ENCODE measurements around the gene LHPP. TPM values are rescaled to one million over a fixed set of nuclear protein-coding genes. Genes with fewer than 3 reads are reported as not detected.

The LHPP gene
- total RNA-seq, 2 donors from 2014 or later = 4.9 to 9.9 TPM

DNA sequence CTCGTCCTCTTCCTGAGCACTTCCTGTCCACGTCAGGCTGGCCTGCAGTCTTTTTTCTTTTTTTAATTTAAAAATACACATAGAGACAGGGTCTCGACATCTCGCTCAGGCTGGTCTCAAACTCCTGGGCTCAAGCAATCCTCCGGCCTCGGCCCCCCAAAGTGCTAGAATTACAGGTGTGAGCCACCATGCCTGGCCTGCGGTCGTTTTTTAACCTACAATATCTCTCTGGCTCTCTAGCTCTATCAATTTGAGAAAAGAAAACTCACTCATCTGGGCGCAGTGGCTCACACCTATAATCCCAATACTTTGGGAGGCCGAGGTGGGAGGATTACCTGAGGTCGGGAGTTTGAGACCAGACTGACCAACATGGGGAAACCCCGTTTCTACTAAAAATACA lies 38.9 kb upstream of the LHPP start:
- DNase-seq (no peak), ATAC-seq (no peak)
- intact Hi-C loops (cut with DNase I) = no loop called here
- Histone ChIP-seq H3K9me3 (no peaks in the 10 kb centered on the region), H3K27ac (no peak overlapping the region), H3K4me1 (peaks cover 12% of the 10 kb centered on the region), H3K27me3 (peaks cover 0 to 8% of the 10 kb centered on the region in 2 donors), H3K36me3 (replicated peaks in 1 of 2; ENCODE audit: insufficient read depth in 1 of 2, low read depth in 2 of 2) (no peaks in the 10 kb centered on the region), H3K4me3 (no peak overlapping the region)
- WGBS, 2 donors = 73 to 76% methylated on average over 12 of the region's 12 CpGs
- TF ChIP-seq, protein P1, sequence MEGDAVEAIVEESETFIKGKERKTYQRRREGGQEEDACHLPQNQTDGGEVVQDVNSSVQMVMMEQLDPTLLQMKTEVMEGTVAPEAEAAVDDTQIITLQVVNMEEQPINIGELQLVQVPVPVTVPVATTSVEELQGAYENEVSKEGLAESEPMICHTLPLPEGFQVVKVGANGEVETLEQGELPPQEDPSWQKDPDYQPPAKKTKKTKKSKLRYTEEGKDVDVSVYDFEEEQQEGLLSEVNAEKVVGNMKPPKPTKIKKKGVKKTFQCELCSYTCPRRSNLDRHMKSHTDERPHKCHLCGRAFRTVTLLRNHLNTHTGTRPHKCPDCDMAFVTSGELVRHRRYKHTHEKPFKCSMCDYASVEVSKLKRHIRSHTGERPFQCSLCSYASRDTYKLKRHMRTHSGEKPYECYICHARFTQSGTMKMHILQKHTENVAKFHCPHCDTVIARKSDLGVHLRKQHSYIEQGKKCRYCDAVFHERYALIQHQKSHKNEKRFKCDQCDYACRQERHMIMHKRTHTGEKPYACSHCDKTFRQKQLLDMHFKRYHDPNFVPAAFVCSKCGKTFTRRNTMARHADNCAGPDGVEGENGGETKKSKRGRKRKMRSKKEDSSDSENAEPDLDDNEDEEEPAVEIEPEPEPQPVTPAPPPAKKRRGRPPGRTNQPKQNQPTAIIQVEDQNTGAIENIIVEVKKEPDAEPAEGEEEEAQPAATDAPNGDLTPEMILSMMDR (IDR thresholded peaks at IDR 0.05) = no peak
- TF ChIP-seq POLR2A (IDR thresholded peaks at IDR 0.05) = no peak

DNA sequence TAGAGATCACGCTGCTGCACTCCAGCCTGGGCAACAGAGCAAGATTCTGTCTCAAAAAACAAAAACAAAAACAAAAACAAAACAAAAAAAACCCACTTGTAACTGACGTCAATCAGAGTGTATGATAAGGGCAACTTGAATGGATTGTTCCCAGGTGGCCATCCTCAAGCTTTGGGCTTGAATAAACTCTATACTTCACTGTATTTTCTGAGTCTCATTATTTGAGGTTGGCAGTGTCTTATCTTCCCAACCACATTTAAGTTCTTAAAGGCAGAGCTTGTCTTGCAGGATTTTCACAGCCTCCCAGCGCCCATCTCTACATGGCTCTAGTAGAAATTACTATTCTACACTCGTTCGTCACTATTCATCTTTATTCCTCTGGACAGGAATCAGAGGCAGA lies 37.8 kb upstream of the LHPP start:
- DNase-seq = no peak
- WGBS, 2 donors = 72 to 76% methylated on average over 5 of the region's 5 CpGs
- no peak overlapping the region for H3K4me3 ChIP-seq
- no peaks in the 10 kb centered on the region for H3K36me3 ChIP-seq (replicated peaks in 1 of 2; ENCODE audit: insufficient read depth in 1 of 2, low read depth in 2 of 2)
- peaks cover 6% of the 10 kb centered on the region for H3K4me1 ChIP-seq
- no peaks in the 10 kb centered on the region for H3K9me3 ChIP-seq
- H3K27ac ChIP-seq = no peak overlapping the region
- TF ChIP-seq, protein P1 (IDR thresholded peaks at IDR 0.05) = no peak
- intact Hi-C loops (cut with DNase I) = no loop called here
- peaks cover 0 to 13% of the 10 kb centered on the region in 2 donors for H3K27me3 ChIP-seq
- no peak for ATAC-seq

DNA sequence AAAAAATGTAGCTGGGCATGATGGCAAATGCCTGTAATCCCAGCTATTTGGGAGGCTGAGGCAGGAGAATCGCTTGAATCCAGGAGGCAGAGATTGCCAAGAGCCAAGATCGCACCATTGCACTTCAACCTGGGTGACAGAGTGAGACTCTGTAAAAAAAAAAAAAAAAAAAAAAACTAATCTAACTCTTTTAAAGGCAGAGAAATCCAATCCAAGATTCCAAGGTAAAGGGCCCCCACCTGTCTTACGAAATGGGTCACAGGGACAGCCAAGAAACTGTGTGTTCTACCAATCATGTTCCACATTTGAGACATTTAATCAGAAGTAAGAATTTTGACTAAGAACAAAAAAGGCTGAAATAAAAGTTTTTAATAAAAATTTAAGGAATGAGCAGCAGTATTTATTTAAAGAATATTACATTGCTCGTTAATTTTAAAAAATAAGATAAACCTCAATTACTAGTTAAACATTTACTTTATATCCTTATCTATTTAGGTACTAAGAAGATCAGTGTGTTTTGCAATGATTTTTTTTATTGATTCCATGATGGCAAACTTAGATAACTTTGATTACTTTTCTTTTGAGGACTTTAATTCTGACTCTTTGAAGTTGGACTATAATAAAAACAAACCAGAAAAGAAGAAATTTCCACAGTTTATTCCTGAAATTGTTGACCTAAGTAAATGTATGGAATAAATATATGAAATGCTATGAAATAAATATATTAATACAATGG lies 36.2 kb upstream of the LHPP start:
- Histone ChIP-seq H3K27me3 (peaks cover 0 to 13% of the 10 kb centered on the region in 2 donors), H3K9me3 (no peaks in the 10 kb centered on the region), H3K4me3 (no peak overlapping the region), H3K27ac (no peak overlapping the region), H3K36me3 (replicated peaks in 1 of 2; ENCODE audit: insufficient read depth in 1 of 2, low read depth in 2 of 2) (no peaks in the 10 kb centered on the region), H3K4me1 (peaks cover 6% of the 10 kb centered on the region)
- DNase-seq (no peak), ATAC-seq (no peak)
- 32 to 43% methylated on average over 4 of the region's 4 CpGs for WGBS, 2 donors
- TF ChIP-seq, protein P1 (IDR thresholded peaks at IDR 0.05) = no peak
- TF ChIP-seq POLR2A (IDR thresholded peaks at IDR 0.05) = no peak
- intact Hi-C loops (cut with DNase I) = no loop called here

DNA sequence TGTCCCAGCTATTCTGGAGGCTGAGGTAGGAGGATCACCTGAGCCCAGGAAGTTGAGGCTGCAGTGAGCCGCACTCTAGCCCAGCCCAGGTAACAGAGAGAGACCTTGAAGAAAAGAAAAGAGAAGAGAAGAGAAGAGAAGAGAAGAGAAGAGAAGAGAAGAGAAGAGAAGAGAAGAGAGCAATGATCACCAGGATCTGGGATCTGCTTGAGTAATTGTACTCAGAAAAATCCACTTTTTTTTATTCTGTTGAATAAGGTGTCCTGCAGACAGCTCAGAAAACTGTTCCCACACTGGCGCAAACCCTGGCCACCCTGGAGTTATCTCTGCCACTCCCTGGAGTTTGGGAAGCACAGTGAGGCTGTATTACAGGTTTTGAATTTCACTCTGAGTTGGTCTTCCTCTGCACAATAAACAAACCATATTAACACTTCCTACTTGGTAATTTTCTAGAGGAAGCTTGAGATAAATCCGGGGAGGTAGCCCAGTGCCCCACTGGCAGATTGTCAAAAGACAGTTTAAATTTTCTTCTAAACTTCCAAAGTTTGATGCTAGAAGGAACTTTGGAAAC lies 33.3 kb upstream of the LHPP start:
- WGBS, 2 donors = 45 to 47% methylated on average over 3 of the region's 3 CpGs
- intact Hi-C loops (cut with DNase I) = no loop called here
- Histone ChIP-seq H3K27ac (no peak overlapping the region), H3K36me3 (replicated peaks in 1 of 2; ENCODE audit: insufficient read depth in 1 of 2, low read depth in 2 of 2) (no peaks in the 10 kb centered on the region), H3K4me1 (peaks cover 6% of the 10 kb centered on the region), H3K27me3 (peaks cover 0 to 13% of the 10 kb centered on the region in 2 donors), H3K9me3 (no peaks in the 10 kb centered on the region), H3K4me3 (no peak overlapping the region)
- no peak for TF ChIP-seq POLR2A (IDR thresholded peaks at IDR 0.05)
- TF ChIP-seq, protein P1 (IDR thresholded peaks at IDR 0.05) = no peak
- ATAC-seq = no peak
- DNase-seq = no peak

DNA sequence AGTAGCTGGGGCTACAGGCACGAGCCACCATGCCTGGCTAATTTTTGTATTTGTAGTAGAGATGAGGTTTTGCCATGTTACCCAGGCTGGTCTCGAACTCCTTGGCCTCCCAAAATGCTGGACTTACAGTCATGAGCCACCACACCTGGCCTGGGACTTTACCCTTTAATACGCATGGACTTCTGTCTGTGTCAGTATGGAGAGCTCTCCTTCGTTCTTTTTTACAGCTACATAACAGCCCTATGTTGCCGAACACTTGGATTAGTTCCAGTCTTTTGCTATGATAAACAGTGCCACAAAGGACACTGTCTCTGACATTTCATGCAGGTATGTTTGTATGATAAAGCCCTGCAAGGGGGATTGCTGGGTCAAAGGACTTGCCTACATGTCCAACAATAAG lies 32.0 kb upstream of the LHPP start:
- Histone ChIP-seq H3K4me1 (peaks cover 6% of the 10 kb centered on the region), H3K9me3 (no peaks in the 10 kb centered on the region), H3K27ac (no peak overlapping the region), H3K36me3 (replicated peaks in 1 of 2; ENCODE audit: insufficient read depth in 1 of 2, low read depth in 2 of 2) (no peaks in the 10 kb centered on the region), H3K4me3 (no peak overlapping the region), H3K27me3 (peaks cover 0 to 13% of the 10 kb centered on the region in 2 donors)
- no peak for DNase-seq
- WGBS, 2 donors = 42 to 43% methylated on average over 5 of the region's 5 CpGs
- no peak for TF ChIP-seq POLR2A (IDR thresholded peaks at IDR 0.05)
- TF ChIP-seq, protein P1 (IDR thresholded peaks at IDR 0.05) = no peak
- intact Hi-C loops (cut with DNase I) = no loop called here
- no peak for ATAC-seq
